Panc1 (cell line): Measurements from ENCODE around the gene MRPL18. TPM values are rescaled to one million over a fixed set of nuclear protein-coding genes. Genes with fewer than 3 reads are reported as not detected.
"Not testable (repeated sequence)": the region's sequence is repeated elsewhere in the genome, so short reads cannot be mapped to it uniquely, and the experiment has no call there.

Source experiments
- ATAC-seq: fragments of 200-7000 bp; cut with Tn5 transposase; 2 replicates; pipeline ENCODE4 v1.9.1; 2020; ENCODE audit warnings: mild to moderate bottlenecking, moderate library complexity
- BruUV-seq: library from RNA; stranded (reverse); fragments of 400-500 nt; replicated peaks from 2 replicates; lab custom pipeline; 2021; lab: Mats Ljungman, UMichigan
- CTCF ChIA-PET: fragments of 300-600 bp; sonication (Branson Sonifier 250); formaldehyde crosslinking; loops from one replicate; lab custom pipeline; 2022; ENCODE audit warnings: antibody characterized with exemption; lab: Charles Lee
- POLR2A ChIA-PET: fragments of 300-600 bp; sonication (Branson Sonifier 250); formaldehyde crosslinking; loops from one replicate; lab custom pipeline; 2022; ENCODE audit warnings: antibody characterized with exemption; lab: Charles Lee
- DNase-seq: peaks from one replicate; pipeline ENCODE4 v3.0.0-alpha.2; 2010; ENCODE audit warnings: low read depth, low spot score
- H3K27ac ChIP-seq: 2 replicates; pipeline ENCODE4 v1.5.1; 2011; ENCODE audit warnings: mild to moderate bottlenecking, low read length, inconsistent platforms
- H3K27me3 ChIP-seq: fragments of 200-500 bp; sonication (Bioruptor generic); 2 replicates; pipeline ENCODE4 v1.6.0; 2014; ENCODE audit warnings: low read length, inconsistent platforms; ENCODE audit not compliant: control insufficient read depth, insufficient read depth
- H3K36me3 ChIP-seq: fragments of 200-500 bp; sonication (Bioruptor generic); 2 replicates; pipeline ENCODE4 v1.5.1; 2014; ENCODE audit warnings: inconsistent platforms, mild to moderate bottlenecking, low read length, moderate library complexity; ENCODE audit not compliant: control insufficient read depth, insufficient read depth
- H3K4me1 ChIP-seq: 2 replicates; pipeline ENCODE4 v1.5.1; 2011; ENCODE audit warnings: inconsistent platforms, mild to moderate bottlenecking, low read length, moderate library complexity; ENCODE audit not compliant: control insufficient read depth, insufficient read depth
- H3K4me3 ChIP-seq, 2 experiments: 2 replicates each; pipeline ENCODE4 v1.5.1; 2011 to 2012; ENCODE audit warnings: low read depth in 2 of 2, low read length in 2 of 2, mild to moderate bottlenecking in 2 of 2, inconsistent platforms in 1 of 2, moderate library complexity in 1 of 2
- H3K9me3 ChIP-seq: fragments of 200-500 bp; sonication (Bioruptor generic); 2 replicates; pipeline ENCODE4 v1.5.1; 2014; ENCODE audit warnings: low read depth, mild to moderate bottlenecking, inconsistent platforms, low read length, moderate library complexity; ENCODE audit not compliant: control insufficient read depth, insufficient read depth
- CTCF ChIP-seq: fragments of 450-650 bp; IDR thresholded peaks from 2 replicates; pipeline ENCODE4 v1.5.1; 2017; ENCODE audit warnings: mild to moderate bottlenecking
- POLR2AphosphoS5 ChIP-seq: IDR thresholded peaks from 2 replicates; pipeline ENCODE4 v1.6.1; 2012; ENCODE audit warnings: mild to moderate bottlenecking, low read depth, low read length, moderate library complexity
- REST ChIP-seq, 2 experiments: IDR thresholded peaks; 2 replicates each; pipeline ENCODE4 v1.6.1; 2011 to 2012; ENCODE audit warnings: low read depth in 2 of 2, control low read depth in 1 of 2, low read length in 1 of 2, mild to moderate bottlenecking in 1 of 2, moderate library complexity in 1 of 2; ENCODE audit not compliant: insufficient read depth in 1 of 2
- SIN3A ChIP-seq: IDR thresholded peaks from 2 replicates; pipeline ENCODE4 v1.6.1; 2012; ENCODE audit warnings: low read depth, mild to moderate bottlenecking, low read length, moderate library complexity, borderline replicate concordance; ENCODE audit not compliant: insufficient read depth
- TCF7L2 ChIP-seq: IDR thresholded peaks from 2 replicates; pipeline ENCODE4 v1.6.1; 2011; ENCODE audit warnings: mild to moderate bottlenecking, low read depth, low read length, inconsistent platforms
- in situ Hi-C: cut with HindIII; loops from 2 replicates; pipeline ENCODE4 v1.10.0; 2016; ENCODE audit warnings: low sequenced_read_pairs, low pct_unique_long_range_greater_than_20kb
- intact Hi-C: fragments of 100-400 bp; cut with micrococcal nuclease; formaldehyde crosslinking; loops from one replicate; pipeline ENCODE4 v1.10.0; 2022; ENCODE audit not compliant: unreplicated experiment
- total RNA-seq: library from RNA; stranded (reverse); gene quantifications from one replicate; pipeline ENCODE4 v1.2.1, GENCODE V29; 2021; ENCODE audit not compliant: unreplicated experiment

Gene MRPL18
- total RNA-seq, 1 experiment from 2014 or later, result 98.4 TPM

GRCh38 chr6:159745081-159745480 is 45.2 kb upstream of the MRPL18 start:
- BruUV-seq, result no TSS peak
- DNase-seq (no peak), ATAC-seq (no peak)
- CTCF ChIA-PET, result no interaction called here
- Histone ChIP-seq H3K4me1 (no peaks in the 10 kb centered on the region), H3K9me3 (no peaks in the 10 kb centered on the region), H3K27ac (no peak overlapping the region), H3K36me3 (peaks cover 74% of the 10 kb centered on the region), H3K4me3 (no peak overlapping the region), H3K27me3 (no peaks in the 10 kb centered on the region)
- POLR2A ChIA-PET, result interaction anchor here (0.6 kb wide), 1 partner anchor 1727 kb away, joined by 7 read pairs; no protein-coding TSS in a partner anchor
- intact Hi-C loops, result no loop called here
- TF ChIP-seq REST (IDR thresholded peaks at IDR 0.05; ENCODE audit: insufficient read depth in 1 of 2, low read depth in 2 of 2, low read length in 1 of 2) (no peak), POLR2AphosphoS5 (no peak), CTCF (no peak), SIN3A (no peak), TCF7L2 (no peak)
- in situ Hi-C loops, result no loop called here

GRCh38 chr6:159746759-159747158 is 43.5 kb upstream of the MRPL18 start:
- CTCF ChIA-PET, result no interaction called here
- Histone ChIP-seq H3K36me3 (peaks cover 72% of the 10 kb centered on the region), H3K27me3 (no peaks in the 10 kb centered on the region), H3K9me3 (no peaks in the 10 kb centered on the region), H3K4me3 (no peak overlapping the region), H3K4me1 (no peaks in the 10 kb centered on the region), H3K27ac (no peak overlapping the region)
- intact Hi-C loops (no loop called here), in situ Hi-C loops (no loop called here)
- no peak for TF ChIP-seq REST (IDR thresholded peaks at IDR 0.05; ENCODE audit: insufficient read depth in 1 of 2, low read depth in 2 of 2, low read length in 1 of 2)
- no peak for TF ChIP-seq CTCF
- no peak for TF ChIP-seq POLR2AphosphoS5
- no peak for TF ChIP-seq SIN3A
- TF ChIP-seq TCF7L2, result no peak
- no peak for DNase-seq
- POLR2A ChIA-PET, result no interaction called here
- ATAC-seq, result no peak
- BruUV-seq, result no TSS peak

- DNase-seq, CTCF ChIA-PET, H3K4me1 ChIP-seq, H3K9me3 ChIP-seq, H3K27me3 ChIP-seq, ATAC-seq, in situ Hi-C loops, intact Hi-C loops, BruUV-seq, H3K4me3 ChIP-seq, POLR2A ChIA-PET, H3K27ac ChIP-seq: not testable (repeated sequence)
- H3K36me3 ChIP-seq, result peaks cover 71% of the 10 kb centered on the region
Measured at GRCh38 chr6:159748127-159748526, 42.1 kb upstream of the MRPL18 start.
